ENCODE measurements around the gene ZNF652.

DNA sequence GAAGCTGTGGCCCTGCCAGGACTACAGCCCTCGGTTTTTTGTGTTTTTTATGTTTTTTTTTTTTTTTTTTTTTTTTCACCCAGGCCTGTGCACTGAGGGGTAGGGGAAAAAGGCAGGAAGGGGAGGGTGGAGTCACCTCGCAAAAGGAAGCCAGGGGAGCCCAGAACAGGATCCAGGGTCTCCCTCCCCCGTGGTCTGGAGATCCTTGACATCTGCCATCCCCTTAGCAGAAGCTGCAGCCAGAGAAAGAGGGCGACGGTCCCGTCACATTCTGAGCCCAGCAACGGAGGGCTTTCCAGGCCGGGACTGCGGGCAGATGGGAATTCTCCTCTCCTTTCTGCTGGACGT lies 102.4 kb downstream of the ZNF652 start:
- no peak for TF ChIP-seq CTCF (IDR thresholded peaks at IDR 0.05)
- TF ChIP-seq POLR2AphosphoS5 (IDR thresholded peaks at IDR 0.05) = no peak
- TF ChIP-seq POLR2A (IDR thresholded peaks at IDR 0.05) = no peak
